H7 (cell line): ENCODE measurements around the gene HSPA4L. TPM values are rescaled to one million over a fixed set of nuclear protein-coding genes. Genes with fewer than 3 reads are reported as not detected.

Experiments used
- DNase-seq: peaks from one replicate; pipeline ENCODE4 v3.0.0; 2012
- H3K27me3 ChIP-seq: 2 replicates; pipeline ENCODE4 v1.6.0; 2011; ENCODE audit warnings: mild to moderate bottlenecking, low read length; ENCODE audit not compliant: control insufficient read depth, insufficient read depth
- H3K36me3 ChIP-seq: replicated peaks from 2 replicates; pipeline ENCODE4 v1.5.1; 2011; ENCODE audit warnings: low read length; ENCODE audit not compliant: control insufficient read depth, insufficient read depth
- H3K4me3 ChIP-seq: 2 replicates; pipeline ENCODE4 v1.5.1; 2011; ENCODE audit warnings: low read depth, mild to moderate bottlenecking, control low read depth, low read length, moderate library complexity; ENCODE audit not compliant: insufficient read depth
- total RNA-seq: library from RNA; depleted of rRNA; stranded (reverse); fragments of >200 nt; shearing (Covaris generic); gene quantifications from 2 replicates; pipeline ENCODE4 v1.2.3, GENCODE V29; 2014

HSPA4L gene
- total RNA-seq, 1 experiment from 2014 or later = 1.2 TPM

DNA sequence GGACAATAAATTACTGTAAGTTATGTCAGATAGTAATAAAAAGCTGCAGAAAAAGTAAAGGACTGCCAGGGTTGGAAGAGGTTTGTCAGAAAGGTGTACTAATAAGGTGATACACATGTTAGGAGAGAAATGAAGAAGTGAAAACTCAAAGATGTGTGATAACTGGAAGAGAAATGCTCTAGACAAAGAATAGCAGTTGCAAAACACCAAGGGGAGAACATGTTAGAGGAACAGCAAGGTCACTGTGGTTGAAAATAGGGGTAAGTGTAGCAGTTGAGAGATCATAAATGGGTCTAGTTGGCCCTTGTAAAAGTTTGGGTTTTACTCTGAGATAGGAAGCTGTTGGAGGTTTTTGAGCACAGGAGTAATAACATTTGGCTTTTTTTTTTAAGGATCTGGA, 46.9 kb downstream of the HSPA4L start:
- H3K27me3 ChIP-seq = no peaks in the 10 kb centered on the region

GRCh38 chr4:127832585-127832984, 50.5 kb downstream of the HSPA4L start:
- no peak for DNase-seq
- no peaks in the 10 kb centered on the region for H3K36me3 ChIP-seq
- no peak overlapping the region for H3K4me3 ChIP-seq

More for the DNA sequence above, 46.9 kb downstream of the HSPA4L start:
- Histone ChIP-seq H3K36me3 (no peaks in the 10 kb centered on the region), H3K4me3 (no peak overlapping the region)
- DNase-seq = no peak

GRCh38 chr4:127843704-127844600, 61.8 kb downstream of the HSPA4L start:
- no peak for DNase-seq
- Histone ChIP-seq H3K36me3 (no peaks in the 10 kb centered on the region; the same call in 1 of the 2 replicates), H3K4me3 (no peak overlapping the region), H3K27me3 (no peaks in the 10 kb centered on the region)

More at GRCh38 chr4:127832585-127832984, 50.5 kb downstream of the HSPA4L start:
- H3K27me3 ChIP-seq = no peaks in the 10 kb centered on the region

DNA sequence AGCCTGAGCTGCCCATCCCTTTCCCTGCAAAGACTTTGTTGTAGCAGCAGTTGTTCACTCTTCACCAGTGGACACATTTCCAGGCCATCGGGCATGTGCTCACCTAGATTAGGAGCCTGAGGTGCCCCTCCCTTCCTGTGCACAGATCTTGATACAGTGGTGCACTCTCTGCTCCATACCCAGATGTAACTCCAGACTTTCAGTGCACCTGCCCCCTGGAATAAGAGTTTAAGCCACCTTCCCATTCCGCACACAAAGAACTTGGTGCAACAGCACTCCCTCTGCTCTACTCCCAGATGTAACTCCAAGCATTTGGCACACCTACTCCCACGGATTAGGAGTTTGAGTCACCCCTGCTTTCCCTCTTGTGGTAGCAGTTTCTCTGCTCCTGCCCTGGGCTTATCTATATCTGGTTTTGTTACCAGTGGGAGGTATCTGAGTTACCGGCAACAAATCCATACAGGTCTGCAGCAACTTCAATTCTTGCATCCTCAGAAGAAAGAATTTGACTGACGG, 62.5 kb downstream of the HSPA4L start:
- no peak for DNase-seq
- no peaks in the 10 kb centered on the region; the same call in 1 of the 2 replicates for H3K36me3 ChIP-seq
- H3K27me3 ChIP-seq = no peaks in the 10 kb centered on the region
- H3K4me3 ChIP-seq = no peak overlapping the region

GRCh38 chr4:127846061-127846460, 63.9 kb downstream of the HSPA4L start:
- Histone ChIP-seq H3K36me3 (no peaks in the 10 kb centered on the region; the same call in 1 of the 2 replicates), H3K4me3 (no peak overlapping the region), H3K27me3 (no peaks in the 10 kb centered on the region)
- DNase-seq = no peak

DNA sequence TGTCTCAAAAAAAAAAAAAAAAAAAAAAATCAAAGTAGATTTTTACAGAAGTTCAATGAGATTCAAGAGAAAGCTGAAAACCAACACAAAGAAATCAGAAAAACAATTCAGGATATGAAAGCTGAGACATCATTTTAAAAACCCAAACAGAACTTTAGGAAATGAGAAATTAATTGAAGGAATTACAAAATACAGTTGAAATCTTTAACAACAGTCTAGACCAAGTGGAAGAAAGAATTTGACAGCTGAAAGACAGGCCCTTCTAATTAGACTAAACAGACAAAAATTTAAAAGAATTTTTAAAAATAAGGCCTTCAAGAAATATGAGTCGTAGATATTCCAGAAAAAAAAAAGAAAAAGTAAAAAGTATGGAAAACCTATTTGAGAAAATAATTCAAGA, 64.6 kb downstream of the HSPA4L start:
- H3K36me3 ChIP-seq = no peaks in the 10 kb centered on the region; the same call in 1 of the 2 replicates
- no peaks in the 10 kb centered on the region for H3K27me3 ChIP-seq
- no peak for DNase-seq
- H3K4me3 ChIP-seq = no peak overlapping the region

DNA sequence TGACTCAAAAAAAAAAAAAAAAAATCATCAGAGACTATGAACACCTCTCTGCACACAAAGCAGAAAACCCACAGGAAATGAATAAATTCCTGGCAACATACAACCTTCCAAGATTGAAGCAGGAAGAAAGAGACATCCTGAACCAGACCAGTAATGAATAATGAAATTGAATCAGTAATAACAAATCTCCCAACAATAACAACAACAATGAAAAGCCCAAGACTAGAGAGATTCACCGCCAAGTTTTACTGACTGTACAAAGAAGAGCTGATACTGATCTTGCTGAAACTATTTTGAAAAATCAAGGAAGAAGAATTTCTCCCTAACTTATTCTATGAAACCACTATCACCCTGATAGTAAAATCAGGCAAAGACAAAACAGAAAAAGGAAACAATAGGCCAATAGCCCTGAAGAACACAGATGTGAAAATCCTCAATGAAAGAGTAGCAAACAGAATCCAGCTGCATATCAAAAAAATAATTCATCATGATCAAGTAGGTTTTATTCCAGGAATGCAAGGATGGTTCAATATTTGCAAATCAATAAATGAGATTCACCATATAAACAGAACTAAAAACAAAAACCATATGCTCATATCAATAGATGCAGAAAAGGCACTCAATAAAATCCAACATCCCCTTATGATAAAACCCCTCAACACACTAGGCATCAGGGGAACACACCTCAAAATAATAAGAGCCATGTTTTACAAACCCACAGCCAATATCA, 67.5 kb downstream of the HSPA4L start:
- no peaks in the 10 kb centered on the region for H3K36me3 ChIP-seq
- H3K4me3 ChIP-seq = no peak overlapping the region
- no peak for DNase-seq
- H3K27me3 ChIP-seq = no peaks in the 10 kb centered on the region

DNA sequence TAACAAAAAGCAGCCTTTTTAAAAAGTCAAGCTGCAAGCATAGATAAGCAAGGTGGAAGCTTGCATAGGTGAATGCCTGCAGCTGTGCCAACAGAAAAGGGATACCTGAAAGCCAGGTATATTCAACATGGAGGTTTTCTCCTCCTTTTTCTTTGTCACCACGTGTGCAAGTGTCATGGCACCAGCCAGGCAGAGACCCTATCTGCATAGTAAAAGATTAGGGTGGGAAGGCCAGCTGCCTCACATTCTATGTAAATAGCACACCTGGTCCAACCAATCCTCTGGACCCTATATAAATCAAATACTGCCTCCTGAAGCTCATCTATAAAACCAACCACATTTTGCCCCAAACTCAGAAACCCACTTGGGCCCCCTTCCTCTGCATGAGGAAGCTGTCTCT, 70.5 kb downstream of the HSPA4L start:
- Histone ChIP-seq H3K4me3 (no peak overlapping the region), H3K36me3 (no peaks in the 10 kb centered on the region), H3K27me3 (no peaks in the 10 kb centered on the region)
- DNase-seq = no peak

DNA sequence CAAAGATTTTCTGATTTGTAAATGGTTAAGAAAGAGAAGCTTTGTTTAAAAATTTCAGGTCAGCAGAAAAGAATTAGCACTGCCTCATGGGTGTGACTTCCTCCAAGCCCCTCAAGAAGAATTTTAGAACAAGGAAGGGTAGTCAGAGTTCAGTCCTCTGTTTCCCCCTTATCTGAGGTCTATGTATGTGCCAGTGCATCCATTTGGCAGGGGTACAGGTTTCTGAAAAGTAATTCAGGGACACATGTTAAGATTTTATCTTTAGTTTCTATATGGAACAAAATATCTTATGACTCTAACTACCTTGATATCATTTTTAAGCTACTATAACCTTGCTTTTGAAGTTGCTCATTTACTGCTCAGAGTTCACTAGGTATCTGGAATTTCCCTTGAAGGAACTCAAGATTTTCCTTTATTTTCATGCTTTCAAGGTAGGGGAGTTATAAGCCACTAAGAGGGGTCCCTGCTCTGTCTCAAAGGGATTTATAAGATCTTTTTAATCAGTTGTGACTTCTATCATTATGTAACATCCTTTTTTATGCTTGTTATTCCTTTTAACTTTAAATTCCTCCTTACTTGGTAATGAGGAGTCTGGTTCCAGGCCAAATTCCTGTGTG, 74.2 kb downstream of the HSPA4L start:
- H3K36me3 ChIP-seq = no peaks in the 10 kb centered on the region
- no peak for DNase-seq
- no peaks in the 10 kb centered on the region for H3K27me3 ChIP-seq
- H3K4me3 ChIP-seq = no peak overlapping the region

DNA sequence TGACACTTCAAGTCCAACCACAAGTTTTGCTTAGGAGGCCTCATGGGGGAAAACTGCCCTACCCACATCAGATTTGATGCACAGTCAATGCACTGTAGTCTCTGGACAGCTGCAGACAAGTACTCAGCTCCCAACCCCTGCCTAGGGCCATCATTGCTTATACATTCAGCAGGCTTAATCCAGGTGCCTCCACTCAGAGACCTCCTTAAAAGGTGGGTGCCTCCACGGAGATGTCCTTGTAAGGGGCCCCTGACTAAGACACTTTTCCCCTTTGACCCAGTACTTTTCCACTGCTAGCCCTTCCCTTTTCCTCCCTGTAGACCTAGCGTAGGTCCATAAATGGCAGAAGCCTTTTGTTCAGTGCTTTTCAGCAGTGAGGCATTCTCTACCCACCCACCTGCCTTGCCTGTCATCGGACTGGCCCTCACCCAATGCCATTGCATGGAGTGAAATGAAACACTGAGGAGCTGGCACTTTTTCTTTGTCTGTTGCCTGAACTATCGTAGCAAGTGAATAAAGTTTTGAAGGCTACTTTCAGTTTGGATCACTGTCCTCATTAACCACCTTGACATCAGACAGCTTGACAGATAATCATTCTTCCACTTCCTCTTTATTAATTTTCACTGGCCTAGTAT, 74.8 kb downstream of the HSPA4L start:
- Histone ChIP-seq H3K27me3 (no peaks in the 10 kb centered on the region), H3K36me3 (no peaks in the 10 kb centered on the region), H3K4me3 (no peak overlapping the region)
- no peak for DNase-seq

- DNase-seq = no peak
- no peaks in the 10 kb centered on the region for H3K36me3 ChIP-seq
- H3K27me3 ChIP-seq = no peaks in the 10 kb centered on the region
- no peak overlapping the region for H3K4me3 ChIP-seq
These were observed 75.5 kb downstream of the HSPA4L start for GRCh38 chr4:127857641-127858040.

DNA sequence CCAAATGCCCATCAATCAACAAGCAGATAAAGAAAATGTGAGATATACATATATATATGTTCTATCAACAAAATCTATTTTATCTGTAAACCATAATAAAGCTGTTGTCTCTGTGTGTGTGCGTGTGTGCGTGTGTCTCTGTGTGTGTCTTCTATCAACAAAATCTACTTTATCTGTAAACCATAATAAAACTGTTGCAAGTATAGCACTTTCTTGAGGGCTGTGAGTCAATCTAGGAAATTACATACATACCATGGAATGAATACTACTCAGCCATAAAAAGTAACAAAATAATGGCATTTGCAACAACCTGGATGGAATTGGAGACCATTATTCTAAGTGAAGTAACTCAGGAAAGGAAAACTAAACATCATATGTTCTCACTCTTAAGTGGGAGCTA, 86.1 kb downstream of the HSPA4L start:
- Histone ChIP-seq H3K27me3 (no peaks in the 10 kb centered on the region), H3K36me3 (no peaks in the 10 kb centered on the region), H3K4me3 (no peak overlapping the region)
- DNase-seq = no peak

DNA sequence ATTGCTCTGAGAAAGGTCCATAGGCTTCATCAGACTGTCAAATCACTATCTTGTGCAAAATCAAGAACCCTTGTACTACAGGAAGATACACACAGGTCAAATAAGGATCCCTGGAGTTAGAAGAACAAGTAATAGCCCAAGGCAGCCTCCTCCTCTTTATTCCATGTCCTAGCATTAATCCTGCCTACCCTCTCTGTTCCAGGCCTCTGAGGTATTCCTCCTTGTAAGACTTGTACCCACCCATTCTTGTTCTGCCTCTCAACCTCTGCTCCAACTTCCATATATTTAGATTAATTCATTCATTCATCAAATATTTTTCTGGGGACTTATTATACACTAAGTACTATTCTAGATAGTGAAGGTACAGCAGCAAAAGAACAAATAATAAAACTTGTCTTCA, 88.2 kb downstream of the HSPA4L start:
- no peak for DNase-seq
- no peaks in the 10 kb centered on the region for H3K36me3 ChIP-seq
- H3K4me3 ChIP-seq = no peak overlapping the region
- H3K27me3 ChIP-seq = no peaks in the 10 kb centered on the region

DNA sequence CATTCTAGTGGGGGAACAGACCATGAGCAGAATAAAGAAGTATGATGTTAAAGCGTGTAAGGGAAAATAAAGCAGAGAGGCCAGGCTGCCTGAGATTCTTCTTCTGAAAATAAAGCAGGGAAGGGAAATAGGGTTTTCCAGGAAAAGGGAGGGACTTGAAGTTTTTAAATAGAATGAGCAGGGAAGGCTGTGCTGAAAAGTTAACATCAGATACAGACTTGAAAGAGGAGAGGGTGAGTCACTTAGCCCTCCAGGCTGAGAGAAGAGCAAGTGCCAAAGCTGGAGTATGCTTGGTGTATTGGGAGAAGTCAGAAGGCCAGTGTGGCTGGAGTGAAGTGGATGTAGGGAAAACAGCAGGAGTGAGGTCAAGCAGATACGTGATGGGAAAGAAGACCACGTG, 88.6 kb downstream of the HSPA4L start:
- H3K36me3 ChIP-seq = no peaks in the 10 kb centered on the region
- no peak for DNase-seq
- no peak overlapping the region for H3K4me3 ChIP-seq
- no peaks in the 10 kb centered on the region for H3K27me3 ChIP-seq
